Stimulated activated naive CD8-positive, alpha-beta T cell treated with anti-CD3 and anti-CD28 coated beads, Interleukin-15, Interleukin-2, amounts not matched to agents 100 U/mL and 50 U/mL, for 24 hours (primary cell): ENCODE data around the gene RBM20.
A peak's percentile ranks its signal among the peaks of the same experiment; 100 is the strongest.

Experiments
- ATAC-seq: fragments of 150-1000 bp; cut with Tn5 transposase; one replicate; pipeline ENCODE4 v1.10.0; 2021
- DNase-seq: peaks from one replicate; pipeline ENCODE4 v3.0.0; 2021

The RBM20 gene

DNA sequence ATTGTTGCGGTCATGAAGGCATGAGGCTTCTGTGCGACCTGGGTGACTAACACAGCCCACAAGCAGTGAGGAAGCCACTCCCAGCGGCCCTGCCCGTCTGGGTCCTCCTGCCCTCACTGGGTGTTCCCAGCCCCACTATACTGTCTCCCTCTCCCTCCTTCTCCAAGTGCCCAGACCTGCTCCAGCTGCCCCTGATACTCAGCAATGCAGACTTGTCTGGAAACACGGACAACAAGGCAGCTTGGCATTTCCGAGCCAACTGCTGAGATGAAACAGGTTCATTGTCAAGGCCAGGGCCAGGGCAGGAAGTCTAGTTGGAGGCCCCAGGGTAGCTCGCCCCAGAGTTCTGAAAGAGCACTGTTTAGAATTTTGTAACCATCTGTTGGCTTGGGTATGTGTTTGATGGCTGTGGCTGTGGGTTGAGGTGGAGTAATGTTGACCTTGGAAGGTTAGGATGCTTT is 95.7 kb downstream of the RBM20 start:
- DNase-seq: no peak
- ATAC-seq: peak; percentile 41

DNA sequence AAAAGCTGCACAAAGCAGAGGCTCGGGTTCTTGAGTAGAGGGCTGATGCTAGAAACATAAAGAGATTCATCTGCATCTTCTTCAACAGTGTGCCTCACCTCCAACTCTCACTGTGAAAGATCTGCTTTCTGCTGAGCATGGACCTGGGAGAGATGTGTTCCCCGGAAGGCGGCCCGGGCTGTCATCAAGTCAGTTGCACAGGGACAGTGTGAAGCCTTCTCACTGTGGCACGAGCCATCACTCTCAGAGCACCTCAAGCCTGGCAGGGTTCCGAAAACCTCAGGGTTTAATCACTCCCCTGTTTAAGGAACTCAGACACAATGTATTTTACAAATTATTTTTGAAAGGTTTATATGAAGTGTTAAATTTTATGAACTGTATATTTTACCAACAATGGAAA is 98.7 kb downstream of the RBM20 start:
- ATAC-seq (no peak), DNase-seq (no peak)

DNA sequence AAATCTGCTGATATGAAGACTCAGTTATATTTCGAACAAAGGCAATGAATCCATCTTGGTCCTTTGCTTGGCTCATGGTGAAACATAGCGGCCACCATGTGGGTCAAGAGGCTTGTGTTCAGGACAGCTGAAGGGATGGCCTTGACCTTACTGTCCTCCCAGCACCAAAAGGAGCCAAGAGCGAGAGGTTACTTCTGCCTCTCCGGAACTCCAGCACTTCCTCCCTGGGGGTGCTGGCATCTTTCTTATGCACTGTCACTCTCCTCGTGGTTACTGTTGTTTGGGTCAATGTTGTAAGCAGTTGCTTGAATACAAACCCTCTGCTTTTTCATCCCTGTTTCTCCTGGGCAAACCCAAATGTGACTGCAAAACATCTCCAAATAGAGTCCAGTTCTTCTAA is 100.6 kb downstream of the RBM20 start:
- DNase-seq (no peak), ATAC-seq (no peak)

DNA sequence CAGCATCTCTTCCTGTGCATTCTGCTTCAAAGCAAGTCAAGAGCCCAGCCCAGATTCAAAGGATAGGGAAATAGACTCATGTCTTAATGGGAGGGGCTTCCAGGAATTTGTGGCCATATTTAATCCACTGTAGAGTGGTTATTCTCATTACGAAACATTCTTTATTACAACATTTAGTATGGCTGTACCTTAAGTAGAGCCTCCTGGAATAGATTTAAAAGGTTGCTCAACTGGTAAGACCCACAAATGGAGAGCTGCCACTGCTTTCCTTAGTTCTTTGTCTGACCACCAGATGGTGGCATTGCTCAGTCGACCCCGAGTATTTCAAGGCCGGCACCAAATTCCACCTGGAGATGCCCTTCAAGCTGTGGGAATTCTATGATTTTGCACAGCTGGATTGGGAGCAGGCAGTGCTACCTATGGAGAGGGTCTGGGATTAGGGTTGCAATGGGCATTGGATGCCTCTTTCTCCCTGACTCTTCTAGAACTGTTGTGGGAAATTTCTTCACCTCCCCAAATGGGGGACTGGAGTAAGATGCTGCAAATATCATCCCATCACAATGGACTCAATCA is 102.2 kb downstream of the RBM20 start:
- ATAC-seq (no peak), DNase-seq (peak; percentile 59)

DNA sequence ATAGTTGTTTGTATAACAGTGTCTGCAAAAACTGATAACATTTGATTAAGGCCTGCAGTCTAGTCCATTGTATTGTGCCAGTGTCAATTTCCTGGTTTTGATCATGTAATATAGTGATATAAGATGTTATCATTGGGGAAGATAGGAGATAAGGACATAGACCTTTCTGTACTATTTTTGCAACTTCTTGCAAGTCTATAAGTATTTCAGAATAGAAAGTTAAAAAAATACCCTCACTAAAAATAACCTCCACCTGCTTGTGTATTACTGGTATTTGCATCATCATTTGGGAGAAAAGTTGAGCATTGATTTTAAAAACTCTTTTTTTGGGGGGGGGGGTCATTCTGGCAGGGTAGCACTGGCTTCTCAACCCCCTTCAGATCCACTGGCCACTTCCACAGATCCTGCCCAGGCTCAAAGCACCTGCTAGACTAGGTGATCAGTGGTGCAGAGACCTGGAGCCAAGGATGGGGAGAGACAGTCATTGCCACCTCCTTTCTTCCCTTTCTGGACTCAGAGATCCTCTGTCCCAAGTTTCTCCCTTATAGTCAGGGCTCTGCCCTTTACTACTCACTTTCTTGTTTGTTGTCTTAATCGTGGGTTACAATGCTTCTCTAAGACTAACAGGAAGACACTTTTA is 103.0 kb downstream of the RBM20 start:
- no peak for ATAC-seq
- DNase-seq: no peak

DNA sequence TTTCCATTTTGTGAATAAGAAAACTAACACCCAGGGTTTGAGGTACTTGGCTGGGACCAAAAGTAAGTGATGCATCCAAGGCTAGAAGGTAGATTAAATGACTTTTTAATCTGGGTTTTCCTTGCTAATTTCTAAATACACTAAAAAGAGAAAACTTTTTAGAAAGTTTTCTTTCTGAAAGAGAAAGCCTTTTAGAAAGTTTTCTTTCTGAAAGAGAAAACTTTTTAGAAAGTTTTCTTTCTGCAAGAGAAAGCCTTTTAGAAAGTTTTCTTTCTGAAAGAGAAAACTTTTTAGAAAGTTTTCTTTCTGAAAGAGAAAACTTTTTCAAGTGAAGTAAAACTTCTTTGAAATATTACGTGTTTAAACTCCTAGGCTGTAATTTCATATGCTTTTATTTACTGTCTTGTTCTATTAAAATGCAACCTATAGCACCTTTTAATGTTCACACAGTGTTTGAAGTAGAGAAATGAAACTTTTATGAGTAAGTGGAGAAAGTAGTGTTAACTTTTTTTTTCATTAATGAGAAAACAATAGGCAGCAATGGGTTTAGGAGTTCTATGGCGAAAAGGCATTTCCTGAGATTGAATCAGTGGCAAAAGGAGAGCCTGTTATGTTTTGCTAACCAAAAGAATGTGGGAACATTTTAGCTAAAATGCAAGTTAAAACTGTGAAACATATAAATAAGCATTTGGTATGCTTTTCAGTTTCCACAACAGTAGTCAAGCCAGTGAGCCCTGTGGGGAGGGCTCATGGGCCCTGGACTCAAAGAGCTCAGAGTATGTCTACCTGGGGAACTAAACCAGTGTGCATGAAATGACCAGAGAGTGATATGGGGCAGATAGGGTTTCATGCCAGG is 103.7 kb downstream of the RBM20 start:
- no peak for DNase-seq
- no peak for ATAC-seq

DNA sequence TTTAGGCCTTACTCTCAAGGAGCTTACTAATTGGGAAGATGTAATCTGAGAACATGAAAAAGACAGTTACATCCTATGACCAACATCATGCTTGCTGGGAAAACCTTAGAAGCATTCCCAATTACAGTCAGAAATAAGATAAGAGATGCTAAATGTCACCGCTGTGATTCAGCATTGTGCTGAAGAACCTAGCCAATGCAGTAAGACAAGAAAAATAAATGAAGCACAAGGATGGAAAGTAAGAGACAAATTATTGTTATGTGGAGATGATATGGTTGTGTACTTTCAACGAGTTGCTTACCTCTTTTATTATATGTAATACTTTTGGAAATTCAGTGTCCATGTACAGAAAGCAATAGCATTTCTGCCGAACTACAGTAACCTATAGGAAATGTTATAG is 104.8 kb downstream of the RBM20 start:
- no peak for DNase-seq
- no peak for ATAC-seq

DNA sequence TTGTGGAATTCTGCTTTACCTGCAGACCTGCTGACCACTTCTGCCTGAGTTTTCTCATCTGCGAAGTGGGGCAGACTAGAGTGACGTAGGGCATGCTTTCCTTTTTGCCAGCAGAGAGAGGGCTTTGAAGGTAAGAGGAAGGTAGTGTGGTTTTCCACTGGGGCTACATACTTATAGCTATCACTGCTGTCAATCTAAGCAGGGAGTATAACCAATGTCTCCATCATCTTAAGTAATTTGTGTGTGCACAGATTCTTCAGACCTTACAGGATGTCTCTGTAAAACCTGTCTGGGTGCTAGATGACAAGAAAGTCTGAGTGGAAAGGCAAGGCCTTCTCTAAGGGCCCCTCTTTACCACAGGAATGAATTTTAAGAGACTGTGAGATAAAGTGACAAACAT is 106.8 kb downstream of the RBM20 start:
- DNase-seq (no peak), ATAC-seq (peak; percentile 8)

DNA sequence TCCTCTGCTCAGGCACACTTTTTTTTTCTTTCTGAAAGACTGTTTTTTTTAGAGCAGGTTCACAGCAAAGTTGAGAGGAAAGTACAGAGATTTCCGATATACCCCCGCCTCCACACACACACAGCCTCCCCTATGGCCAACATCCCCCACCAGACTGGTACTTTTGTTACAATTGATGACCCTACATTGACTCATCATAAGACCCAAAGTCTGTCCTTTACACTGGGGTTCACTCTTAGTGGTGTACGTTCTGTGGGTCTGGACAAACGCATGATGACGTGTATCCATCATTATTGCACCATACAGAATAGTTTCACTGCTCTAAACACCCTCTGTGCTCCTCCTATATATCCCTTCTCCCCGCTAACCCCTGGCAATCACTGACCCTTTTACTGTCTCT is 107.7 kb downstream of the RBM20 start:
- DNase-seq (peak; percentile 43), ATAC-seq (peak; percentile 91)

DNA sequence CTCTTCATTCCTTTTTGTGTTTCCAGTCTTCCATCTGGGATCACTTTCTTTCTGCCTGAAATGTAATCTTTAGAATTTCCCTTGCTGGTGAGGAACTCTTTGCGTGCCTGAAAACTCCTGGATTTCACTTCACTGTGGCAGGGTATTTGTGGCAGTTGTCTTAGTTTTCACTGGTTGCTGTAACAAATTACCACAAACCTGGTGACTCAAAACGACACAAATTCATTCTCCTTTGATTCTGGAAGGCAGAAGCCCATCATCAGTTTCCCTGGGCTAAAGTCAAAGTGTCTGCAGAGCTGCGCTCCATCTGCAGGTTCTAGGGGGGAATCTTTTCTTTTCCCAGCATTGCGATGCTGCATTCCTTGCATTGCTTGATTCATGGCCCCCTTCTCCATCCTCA is 109.3 kb downstream of the RBM20 start:
- ATAC-seq (no peak), DNase-seq (no peak)

DNA sequence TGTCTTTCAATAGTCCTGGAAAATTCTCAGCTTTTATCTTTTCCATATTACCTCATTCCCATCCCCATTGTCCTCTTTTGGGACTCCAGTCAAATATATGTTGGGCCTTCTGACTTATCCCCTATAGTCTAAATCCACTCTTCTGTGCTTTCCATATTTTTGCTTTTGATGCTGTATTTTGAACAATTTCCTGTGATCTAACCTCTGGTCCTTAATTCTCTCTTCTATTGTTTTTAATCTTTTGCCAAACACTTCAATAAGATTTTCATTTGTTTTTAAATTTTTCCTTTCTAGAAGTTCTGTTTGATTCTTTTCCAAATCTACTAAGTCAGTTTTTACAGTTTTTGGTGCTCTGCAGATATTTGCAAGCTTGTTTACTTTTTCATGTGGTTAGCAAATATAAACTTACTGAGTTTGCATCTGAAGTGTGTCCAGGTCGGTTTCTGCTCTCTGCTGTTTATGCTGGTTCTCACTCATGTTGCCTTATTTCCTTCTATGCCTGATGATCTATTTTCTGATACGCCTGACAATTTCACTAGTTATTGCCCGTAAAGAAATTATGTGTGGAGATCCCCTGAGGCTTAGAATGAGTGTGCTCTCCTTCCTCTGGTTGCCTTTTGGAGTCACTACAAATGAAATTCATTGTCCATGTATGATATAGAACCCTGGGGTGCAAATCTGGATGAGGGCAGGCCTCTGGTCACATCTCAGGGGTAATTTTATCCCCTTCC is 110.4 kb downstream of the RBM20 start:
- no peak for DNase-seq
- no peak for ATAC-seq

DNA sequence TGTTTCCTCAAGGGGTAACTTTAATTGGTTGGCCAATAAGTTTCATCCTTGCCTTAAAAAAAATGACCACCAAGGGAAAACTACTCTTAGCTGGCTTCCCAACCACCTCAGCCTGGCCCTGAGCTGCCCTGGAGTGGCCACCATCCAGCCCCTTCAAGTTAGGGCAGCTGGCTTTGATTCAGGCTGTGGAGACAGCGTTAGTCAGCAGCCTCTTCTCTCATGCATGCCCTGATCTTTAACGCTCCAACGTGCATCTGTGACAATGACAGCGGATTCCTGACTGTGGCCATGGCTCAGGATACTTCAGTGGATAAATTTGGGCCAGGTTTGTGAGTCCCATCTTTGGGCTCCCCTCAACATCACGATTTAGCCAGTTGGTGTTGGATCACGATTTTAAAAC is 111.6 kb downstream of the RBM20 start:
- ATAC-seq: no peak
- DNase-seq: no peak

DNA sequence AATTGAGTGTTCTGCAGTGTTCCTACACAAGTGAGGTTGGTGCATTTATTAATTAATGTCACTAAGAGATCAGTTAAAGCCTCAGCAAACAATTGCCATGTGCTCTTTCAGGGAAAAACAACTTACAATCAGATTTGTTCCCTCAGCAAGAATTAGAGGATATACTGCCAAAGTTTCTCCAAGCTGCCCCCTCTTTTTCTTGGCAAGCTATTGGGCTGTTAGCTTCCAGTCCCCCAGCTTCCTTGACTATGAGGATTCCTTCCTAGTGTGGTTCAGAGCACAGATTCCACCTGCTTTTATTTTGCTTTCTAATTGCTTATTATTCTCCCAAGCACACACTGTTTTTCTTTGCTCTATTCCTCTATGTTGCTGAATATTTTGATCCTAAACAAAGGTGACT is 112.7 kb downstream of the RBM20 start:
- ATAC-seq (no peak), DNase-seq (no peak)

DNA sequence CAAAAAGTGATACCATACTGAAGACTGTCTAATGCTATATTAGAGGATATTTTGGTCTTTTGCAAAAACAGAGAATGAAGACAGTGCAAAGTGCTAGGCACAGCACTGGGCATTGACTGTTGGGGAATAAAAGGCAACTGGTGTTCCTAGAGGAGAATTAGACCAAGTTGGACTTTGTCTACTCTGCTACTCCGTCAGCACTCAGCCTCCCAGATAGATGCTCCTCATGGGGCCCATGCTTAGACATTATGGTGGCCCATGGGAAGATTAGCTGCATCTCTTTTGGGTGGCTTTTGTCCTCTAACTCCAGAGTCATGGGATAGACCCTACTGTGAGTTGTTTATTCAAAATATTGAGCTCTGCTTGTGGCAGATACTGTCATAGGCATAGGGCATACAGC is 113.5 kb downstream of the RBM20 start:
- DNase-seq (no peak), ATAC-seq (no peak)

DNA sequence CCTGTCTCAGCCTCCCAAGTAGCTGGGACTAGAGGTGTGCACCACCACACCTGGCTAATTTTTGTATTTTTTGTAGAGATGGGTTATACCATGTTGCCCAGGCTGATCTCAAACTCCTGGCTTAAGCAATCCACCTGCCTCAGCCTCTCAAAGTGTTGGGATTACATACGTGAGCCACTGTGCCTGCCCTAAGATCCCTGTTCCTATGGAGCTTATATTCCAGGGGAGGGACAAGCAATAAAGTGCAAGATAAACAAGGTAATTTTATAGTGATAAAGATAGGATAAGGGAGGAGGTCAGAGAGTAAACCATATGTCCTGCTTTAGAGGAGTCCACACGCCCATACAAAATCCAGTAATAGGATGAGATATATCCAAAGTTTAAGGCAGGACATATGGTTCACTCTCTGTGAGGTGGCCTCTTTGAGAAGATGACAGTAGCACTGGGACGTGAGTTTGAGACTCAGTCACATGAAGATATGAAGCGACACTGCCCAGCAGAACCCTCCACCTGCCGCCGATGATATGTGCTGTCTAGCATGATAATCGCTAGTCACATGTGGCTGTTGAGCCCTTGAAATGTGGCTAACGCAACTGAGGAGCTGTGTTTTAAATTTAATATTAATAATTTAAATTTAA is 114.1 kb downstream of the RBM20 start:
- ATAC-seq: no peak
- DNase-seq: no peak

DNA sequence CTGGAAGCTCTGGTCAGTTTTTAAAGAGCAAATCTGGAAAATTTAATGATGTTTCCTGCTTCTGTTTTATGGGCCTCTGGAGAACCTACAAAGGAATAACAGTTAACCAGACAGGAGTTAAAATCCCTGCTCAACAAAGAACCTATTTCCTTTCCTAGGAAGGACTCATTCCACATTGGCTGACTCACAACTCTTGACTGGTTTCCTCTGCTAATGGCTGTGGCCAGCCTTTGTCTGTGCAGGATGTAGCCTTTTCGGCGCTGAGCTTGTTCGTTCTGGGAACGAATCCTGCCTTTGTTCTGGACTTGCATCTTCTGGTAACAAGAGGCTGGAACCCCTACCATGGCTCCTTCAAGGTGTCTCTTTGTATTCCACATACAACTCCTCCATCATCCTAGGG is 114.8 kb downstream of the RBM20 start:
- DNase-seq (no peak), ATAC-seq (no peak)

DNA sequence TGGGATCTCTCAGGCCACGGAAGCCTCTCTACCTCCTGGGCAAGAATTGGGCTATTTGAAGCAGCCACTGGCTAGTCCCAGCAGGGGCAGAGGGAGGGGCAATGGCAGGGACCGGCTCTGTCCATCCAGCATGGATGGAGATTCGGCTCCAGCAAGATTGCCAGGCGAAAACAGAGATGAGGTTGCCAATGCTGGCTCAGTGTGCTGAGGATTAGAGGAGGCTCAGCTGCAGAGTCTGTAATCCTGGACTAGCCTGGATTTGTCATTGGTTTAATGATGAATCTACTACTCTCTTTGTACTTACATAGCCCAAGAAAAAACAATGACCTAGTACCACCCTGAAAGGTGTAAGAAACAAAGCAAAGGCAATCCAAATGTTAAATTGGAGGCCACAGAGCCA is 115.4 kb downstream of the RBM20 start:
- no peak for ATAC-seq
- DNase-seq: no peak

DNA sequence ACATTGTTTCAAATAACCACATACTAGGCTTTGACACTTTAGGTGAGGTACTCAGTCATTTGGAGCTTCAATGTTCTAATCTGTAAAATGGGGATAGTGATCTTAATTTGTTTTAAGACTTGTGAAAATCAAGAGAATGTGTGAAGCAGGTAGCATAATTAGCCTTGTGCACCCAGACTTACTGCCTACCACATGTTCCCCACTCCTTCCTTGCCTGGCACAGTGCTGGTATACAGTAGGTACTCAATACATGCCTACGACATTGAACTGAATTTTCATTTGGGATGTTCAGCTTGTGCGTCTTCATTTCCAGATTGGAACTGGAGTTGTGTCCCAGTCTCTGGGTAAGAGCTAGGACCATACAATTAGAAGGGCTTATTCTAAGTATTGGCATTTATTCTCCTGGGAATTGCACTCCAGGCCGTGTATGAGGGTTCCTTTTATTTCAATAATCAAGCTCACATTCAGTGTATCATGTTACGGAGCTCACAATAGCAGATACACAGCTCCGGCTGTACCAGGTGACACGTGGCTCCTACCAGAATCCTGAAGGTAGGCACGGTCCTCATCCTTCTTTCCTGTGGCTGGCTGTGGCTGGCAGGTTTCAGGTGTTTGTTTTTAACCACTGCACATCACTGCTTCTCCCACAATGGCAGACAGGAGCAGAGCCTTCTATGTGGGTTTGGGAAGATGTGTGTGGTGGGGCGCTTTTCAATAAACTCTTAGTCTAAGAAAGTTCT is 118.1 kb downstream of the RBM20 start:
- no peak for DNase-seq
- ATAC-seq: no peak

DNA sequence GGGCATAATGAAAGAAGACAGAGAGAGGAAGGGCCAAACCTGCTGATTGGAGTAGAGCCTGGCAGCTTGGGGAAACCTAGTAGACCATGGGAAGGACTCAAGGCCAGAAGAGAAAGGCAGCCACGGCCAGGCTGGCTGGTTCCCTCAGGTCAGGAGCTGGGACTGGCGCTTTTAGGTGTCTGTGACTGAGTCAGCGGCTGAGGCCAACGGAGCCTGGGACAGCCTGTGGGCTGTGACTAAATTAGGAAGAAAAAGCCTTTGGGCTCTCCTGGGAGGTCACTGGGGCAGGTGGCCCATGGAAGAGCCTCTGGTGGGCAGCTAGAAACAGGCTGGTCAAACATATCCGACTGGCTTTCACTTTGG is 118.7 kb downstream of the RBM20 start:
- no peak for ATAC-seq
- DNase-seq: no peak

DNA sequence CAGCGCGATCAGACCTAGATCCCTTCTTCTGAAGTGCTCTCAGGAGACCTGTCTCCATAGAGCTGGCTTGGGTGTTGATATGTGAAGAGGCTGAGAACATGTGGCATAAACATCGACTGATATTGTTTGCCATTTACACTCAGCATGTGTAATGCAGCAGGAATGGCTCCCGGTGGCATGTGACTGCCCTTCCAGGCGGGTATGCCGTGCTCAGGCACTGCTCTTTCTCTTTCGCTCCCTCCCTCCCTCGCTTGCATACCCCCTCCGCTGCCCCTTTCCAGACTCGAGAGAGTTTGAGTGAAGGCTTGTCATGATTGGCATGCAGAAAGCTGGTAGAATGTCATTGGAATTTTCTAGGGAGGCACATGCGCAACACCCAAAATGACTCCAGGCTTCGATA is 120.2 kb downstream of the RBM20 start:
- ATAC-seq (no peak), DNase-seq (no peak)

DNA sequence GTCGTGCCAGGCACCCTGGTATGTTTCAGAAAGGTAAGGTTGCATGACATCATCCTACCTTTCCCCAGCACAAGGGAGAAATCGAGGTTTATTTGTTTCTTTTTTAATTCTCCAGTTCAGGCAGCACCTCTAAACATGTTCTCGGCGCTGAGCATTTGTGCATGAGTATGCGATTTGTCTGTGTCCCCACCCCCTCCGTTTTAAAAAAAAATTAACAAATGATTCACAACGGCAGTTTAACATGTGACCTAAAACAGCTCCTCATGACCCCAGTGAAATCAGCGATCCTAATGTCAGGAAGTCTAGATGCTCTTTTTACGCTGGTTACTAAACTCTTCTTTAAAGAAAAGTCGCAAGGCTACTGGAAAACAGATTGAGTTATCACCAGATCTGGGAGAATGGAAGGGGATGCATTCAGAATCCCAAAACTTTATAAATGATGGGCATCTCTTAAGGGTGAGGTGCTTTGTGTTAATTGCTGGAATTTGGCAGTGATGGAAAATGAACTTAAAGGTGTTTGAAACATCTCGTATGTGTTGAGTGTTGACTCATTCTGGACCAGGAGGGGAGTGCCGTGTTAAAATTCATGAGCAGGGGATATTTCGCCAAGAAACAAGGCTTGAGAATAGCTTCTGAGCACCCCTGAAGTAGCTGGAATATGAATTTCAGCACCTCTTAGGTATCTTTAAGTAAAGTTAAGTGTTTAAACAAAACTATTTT is 120.8 kb downstream of the RBM20 start:
- DNase-seq: no peak
- ATAC-seq: no peak
